COLO829 (cell line): ENCODE measurements around the gene NIP7.
"Not testable (repeated sequence)": the region's sequence is repeated elsewhere in the genome, so short reads cannot be mapped to it uniquely, and the experiment has no call there.

ENCODE experiments used
- DNase-seq: peaks from one replicate; pipeline ENCODE4 v3.0.0; 2012; ENCODE audit warnings: low spot score

NIP7 gene

DNA sequence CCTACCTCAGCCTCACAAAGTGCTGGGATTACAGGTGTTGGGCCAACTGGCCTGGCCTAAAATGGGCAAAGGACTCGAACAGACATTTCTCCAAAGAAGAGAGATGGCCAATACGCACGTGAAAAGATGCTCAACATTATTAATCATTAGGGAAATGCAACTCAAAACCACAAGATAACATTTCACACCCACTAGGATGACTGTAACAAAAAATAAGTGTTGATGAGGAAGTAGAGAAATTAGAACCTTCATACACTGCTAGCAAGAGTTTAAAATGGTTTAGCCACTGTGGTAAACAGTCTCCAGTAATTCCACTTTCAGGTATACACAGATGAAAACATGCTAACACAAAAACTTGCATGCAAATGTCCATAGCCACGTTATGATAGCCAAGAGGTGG lies 6.4 kb downstream of the NIP7 start:
- no peak for DNase-seq

DNA sequence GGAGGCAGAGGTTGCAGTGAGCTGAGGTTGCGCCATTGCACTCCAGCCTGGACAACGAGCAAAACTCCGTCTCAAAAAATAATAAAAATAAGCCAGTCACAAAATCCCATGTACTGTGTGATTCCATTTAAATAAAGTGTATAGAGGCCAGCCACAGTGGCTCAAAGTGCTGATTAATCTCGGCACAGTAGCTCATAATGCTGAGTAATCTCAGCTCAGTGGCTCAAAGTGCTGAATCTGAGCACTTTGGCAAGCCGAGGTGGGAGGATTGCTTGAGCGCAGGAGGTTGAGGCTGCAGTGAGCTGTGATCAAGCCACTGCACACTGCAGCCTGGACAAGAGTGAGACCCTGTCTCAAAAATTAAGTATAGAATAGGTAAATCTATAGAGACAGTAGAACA lies 7.1 kb downstream of the NIP7 start:
- DNase-seq, result no peak

DNA sequence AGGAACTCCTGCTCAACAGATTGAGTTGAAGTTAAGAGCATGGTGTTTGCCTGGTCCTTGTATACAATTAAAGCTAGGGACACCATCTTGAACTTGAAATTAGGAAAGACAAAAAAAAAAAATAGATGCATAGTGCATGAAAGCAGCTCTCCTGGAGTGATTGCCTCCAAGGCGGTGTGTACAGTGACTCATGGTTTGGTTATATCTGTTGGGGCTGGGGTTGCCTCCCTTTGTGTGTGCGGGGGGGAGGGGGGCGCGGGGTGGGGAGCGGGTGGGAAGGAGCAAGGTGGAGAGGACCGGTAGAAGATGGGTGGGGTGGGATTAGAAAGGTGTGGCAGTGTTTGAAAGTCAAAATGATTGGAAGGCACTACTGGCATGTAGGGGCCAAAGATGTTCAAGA lies 8.7 kb downstream of the NIP7 start:
- DNase-seq, result no peak

DNA sequence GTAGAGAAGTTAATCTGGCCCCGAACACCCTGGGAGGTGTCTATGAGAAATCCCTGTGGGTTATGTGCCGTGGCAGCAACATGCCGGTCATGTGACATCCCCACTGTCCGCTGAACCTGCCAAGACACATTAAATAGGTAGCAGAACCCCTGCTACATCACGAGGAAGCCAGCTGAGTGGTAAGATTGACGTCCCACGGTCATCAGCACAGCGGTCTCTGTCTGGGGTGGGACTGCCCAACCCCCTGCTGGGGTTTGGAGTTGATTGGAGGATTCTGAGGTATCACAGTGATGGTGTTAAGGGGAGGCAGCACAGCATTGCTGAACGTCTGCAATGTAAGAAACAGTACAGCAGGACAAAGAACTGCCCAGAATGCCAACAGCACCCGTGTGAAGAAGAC lies 10.0 kb downstream of the NIP7 start:
- no peak for DNase-seq

DNA sequence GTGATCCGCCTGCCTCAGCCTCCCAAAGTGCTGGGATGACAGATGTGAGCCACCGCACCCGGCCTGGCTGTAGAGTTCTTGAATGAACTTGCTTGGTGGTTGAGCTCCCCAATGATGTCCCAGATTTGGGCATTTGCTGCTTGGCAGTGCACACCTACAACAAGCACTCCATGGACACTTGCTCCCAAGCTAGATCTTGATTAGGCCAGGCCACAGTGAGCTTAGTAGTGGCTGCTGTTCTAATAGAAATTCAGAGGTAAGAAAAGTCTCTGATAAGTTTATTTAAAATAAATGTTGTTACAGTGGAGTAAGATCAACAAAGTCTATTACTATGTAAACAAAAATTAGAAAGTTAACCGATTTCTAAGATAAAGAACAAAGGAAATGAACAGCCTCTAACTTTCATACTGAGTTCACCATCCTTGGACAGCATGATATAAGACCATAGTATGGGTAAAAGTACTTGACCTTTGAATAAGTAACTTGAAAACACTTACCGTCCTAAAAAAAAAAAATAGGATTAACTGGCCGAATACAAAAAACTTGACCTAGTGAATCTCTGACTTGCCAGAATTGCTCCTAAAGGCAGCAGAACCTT lies 11.1 kb downstream of the NIP7 start:
- DNase-seq, result no peak

DNA sequence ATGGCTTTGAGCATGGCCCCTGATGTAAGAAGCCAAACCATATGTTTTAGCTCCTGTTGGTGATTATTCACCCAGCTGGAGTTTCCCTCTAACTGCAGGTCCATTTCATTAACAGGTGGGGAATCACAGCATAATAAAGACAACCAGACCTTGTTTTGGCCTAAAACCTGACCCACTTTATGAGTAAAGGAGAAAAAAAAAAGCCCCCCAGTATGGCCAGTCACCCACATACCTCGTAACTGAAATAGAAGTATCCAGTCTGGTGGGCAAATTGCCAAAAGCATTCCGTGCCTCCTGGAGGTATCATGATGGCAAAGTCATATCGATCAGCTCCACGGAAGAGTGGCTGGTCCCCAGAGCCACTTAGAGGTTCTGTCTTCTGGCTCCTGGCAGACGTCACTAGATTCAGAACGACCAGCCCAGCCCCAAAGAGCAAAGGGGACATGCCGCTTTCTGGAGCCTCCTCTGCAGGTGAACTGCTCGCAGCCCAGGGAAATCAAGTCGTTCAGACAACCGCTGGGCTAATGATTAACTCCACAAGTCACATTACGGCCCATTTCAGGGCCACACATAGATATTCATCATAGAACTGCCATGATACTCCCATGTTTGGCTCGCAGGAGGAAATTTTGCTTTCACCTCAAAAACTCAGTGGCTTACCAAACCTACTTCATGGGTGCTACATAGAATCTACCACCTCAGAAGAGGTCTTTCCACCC lies 11.9 kb downstream of the NIP7 start, which contains the start of gene TMED6:
TMED6 (minus strand) TSS at position 478 of the 719 bp plus-strand sequence; CDS start at position 445, 33 bp downstream.
- no peak for DNase-seq

DNA sequence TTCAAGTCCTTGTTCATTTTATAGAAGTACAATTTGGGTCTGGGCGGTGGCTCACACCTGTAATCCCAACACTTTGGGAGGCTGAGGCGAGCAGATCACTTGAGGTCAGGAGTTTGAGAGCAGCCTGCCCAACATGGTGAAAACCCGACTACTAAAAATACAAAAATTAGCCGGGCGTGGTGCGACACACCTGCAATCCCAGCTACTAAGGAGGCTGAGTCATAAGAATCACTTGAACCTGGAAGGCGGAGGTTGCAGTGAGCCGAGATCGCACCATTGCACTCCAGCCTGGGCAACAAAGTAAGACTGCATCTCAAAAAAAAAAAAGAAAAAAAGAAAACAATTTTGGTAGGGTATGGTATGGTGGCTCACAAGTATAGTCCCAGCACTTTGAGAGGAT lies 20.5 kb downstream of the NIP7 start:
- not testable (repeated sequence) for DNase-seq

DNA sequence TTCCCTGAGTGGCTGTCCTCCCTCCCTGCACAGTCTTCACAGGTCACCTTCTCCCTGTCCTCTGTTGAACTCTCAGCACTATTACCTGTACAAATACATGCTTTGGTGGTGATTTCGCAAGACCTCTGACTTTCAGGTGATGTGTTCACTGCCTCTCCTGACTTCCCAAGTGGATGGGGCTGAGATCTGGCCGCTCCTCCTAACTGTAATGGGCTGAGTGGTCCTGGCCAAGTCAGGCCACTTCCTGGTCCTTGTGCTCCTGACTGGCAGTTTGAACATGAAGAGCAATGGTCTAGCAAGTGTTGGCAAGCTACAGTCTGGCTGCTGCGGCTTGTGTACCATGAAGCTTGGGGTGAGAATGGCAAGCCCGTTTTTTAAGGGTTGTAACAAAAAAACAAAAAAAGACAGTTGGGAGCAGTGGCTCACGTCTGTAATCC lies 23.7 kb downstream of the NIP7 start:
- DNase-seq, result no peak

DNA sequence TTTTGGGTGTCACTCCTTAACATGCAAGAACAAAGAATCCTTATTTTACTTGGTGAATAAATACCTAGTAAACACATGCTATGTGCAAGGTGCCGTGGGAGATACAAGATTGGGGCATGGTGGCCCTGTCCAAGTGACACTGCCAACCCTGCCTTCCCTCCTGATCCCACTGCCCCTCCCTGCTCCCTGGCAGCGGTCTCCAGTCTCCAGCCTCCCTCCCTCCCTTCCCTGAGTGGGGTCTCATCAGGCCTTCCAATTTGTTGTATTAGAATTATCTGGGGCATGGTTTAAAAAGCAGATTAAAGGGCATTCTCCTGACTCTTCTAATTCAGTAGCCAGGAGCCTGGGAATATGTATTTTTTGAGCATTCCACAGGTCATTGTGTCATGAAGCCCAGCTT lies 24.5 kb downstream of the NIP7 start:
- no peak for DNase-seq

DNA sequence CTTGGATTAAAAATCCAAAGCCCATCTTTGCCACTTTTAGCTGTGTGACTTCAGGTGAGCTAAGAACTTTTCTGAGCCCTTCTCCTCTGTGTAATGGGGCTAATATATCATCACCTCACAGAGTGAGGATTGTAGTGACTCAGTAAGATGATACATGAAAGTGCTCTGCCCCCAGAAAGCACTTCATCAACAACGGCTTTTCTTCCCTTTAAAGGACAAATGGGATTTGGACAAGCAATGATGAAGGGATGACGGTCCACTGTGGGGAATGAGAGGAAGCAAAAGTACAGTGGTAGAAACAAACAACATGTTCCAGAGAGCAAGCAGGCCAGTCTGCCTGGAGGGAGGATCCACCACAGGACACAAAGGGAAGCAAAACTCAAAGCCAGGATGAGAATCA lies 26.3 kb downstream of the NIP7 start:
- DNase-seq, result no peak

DNA sequence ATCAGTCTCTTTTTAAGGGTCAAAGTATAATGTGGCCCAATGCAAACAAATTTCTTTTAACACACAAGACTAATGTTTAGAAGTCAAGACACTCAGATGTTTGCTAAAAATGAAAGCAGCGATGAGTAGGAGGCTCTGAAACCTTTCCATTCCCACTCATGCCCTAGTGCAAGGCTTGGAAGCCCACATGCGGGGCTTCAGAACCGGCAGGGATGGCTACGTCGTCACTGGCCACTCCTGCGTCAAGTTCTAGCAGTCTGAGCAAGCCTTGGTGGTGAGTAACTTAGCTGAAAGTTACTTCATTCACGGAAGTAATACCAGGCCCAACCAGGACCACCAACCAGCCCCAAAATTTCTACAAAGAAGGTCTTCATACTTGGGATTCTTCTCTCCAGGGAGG lies 26.9 kb downstream of the NIP7 start:
- DNase-seq, result no peak

DNA sequence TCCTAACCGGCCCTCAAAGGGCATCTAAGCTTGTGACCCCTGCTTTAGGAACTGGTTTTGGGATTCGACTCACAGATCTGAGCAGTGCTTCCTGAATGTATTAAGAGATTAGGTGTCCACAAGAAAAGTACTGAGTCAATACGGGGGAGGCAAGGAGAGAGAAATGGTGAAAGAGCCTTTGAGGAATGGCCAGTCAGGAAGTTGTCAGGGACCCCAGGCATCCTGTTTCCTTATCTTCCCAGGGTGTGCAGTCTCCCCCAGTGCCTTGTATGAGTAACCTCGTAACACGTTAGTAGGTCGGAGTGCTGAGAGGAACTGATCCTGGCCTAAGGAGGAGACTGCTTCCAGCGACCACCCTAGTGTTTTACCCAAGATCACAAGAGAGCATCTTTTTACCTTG lies 28.4 kb downstream of the NIP7 start:
- DNase-seq, result no peak

DNA sequence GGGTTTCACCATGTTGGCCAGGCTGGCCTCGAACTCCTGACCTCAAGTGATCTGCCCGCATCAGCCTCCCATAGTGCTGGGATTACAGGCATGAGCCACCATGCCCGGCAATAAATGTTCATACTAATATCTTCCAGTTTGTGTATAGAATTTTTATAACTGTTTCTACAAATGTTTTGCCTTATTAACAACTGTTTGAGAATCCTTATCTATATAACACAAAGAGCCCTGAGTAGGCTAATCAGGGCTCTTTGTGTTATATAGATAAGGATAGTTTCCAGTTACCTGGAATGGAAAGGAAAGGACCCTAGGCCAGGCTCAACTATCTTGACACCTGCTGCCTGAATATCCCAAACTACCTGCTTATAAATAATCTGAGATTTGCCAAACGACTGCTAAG lies 29.3 kb downstream of the NIP7 start:
- no peak for DNase-seq

DNA sequence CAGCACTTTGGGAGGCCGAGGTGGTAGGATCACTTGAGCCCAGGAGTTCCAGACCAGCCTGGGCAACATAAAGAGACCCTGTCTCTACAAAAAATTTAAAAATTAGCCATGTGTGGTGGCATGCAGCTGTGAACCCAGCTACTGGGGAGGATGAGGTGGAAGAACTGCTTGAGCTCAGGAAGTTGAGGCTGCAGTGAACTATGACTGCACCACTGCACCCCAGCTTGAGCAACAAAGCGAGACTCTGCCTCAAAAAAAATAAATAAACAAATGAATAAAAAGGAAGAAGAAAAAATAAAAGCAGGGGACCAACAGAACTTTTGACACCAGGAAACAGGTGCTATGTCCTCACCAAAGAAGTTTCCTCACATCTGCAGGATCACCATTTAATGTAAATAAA lies 32.0 kb downstream of the NIP7 start:
- DNase-seq, result no peak

DNA sequence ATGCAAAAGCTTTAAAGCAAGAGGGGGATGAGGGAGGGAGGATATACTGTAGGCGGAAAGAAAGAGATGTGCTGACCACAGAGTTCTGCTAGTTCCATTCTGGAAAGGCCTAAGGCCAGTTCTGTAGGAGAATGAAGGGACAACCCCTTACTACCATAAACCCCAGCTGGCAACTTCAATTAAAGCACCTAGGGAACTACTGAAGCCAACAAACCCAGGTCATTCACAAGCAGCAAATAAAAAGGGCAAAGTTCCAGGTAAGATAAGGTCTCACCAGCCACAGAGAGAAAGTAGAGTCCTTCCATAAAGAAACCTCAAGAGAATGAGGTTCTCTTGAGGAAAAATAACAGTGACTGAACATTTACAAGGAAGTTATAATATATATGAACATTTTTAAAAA lies 33.4 kb downstream of the NIP7 start:
- DNase-seq, result no peak

DNA sequence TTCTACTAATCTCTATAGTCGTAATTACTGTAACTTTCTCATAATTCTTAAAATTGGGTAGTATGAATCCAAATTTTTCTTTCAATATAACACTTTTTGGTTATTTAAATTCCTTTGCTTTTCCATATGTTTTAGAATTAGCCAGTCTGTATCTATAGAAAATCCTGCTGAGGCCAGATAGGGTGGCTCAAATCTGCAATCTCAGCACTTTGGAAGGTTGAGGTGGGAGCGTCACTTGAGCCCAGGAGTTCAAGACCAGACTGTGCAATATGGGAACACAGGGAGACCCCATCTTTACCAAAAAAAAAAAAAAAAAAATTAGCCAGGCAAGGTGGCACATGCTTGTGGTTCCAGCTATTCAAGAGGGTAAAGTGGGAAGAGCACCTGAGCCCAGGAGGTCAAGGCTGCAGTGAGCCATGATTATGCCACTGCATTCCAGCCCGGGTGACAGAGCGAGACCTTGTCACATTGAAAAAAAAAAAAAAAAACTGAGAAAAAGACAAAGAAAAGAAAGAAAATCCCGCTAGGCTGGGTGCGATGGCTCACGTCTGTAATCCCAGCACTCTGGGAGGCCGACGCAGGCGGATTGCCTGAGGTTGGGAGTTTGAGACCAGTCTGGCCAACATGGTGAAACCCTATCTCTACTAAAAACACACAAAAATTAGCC lies 37.0 kb downstream of the NIP7 start:
- DNase-seq, result no peak

DNA sequence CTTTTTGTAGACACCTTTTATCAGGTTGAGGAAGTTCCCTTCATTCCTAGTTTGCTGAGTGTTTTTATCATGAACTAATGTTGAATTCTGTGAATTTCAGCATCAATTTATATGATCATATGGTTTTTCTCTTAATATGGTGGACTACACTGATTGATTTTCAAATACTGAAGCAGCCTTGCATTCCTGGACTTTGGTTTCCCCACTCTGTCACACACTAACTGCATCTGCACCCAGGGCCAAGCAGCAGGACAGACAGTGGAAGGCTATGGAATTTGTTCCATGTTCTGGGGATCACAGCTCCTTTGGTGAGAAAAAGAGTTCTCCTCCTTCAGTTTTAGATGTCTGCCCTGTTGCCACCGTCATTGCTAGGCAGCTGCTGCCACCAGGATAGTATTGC lies 38.5 kb downstream of the NIP7 start:
- no peak for DNase-seq

DNA sequence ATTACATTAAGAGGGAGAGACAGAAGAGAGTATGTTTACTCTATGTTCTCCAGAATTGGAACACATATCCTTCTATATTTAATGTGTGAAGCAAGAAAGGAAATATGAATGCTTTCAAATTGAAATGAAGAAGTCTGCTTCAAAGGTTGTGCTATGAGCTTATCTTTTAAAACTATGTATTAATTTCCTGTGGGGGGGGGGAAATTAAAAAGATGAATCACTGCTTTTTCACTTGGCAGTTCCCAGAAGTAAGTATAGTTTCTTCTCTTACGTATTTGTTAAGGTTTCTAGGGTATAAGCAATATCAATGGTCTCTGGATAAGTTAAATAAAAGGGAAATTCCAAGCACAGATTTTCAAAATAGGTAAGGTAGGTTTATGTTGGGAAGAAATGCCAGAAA lies 39.2 kb downstream of the NIP7 start:
- DNase-seq, result no peak

DNA sequence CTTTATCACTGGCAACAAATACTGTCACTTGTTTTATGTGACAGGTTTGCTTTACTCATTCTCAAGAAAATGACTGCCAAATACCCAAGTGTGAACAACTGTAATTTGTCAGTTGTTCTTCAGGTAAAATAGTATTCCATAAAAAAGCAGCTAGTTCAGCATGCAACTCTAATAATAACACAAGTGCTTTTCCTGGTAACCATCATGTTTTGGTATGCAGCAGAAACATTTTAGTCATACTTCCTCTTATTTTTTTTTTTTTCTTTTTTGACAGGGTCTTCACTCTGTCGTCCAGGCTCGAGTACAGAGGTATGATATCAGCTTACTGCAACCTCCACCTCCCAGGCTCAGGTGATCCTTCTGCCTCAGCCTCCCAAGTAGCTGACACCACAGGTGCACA lies 41.7 kb downstream of the NIP7 start:
- no peak for DNase-seq

DNA sequence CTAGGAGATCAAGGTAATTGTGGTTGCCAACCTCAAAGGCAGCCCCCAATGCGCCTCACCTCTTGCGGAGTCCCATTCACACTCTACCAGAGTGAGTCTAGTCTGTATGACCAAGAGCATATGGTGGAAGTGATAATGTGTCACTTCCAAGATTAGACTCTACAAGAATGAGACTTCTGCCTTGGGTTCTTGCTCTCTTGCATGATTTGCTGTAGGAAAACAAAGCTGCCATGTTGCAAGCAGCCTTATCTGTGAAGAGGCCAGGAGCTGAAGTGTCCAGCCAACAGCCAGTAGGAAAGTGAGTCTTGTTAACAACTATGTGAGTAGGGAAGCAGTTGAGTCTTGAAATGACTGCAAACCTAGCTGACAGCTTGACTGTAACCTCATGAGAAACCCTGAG lies 42.8 kb downstream of the NIP7 start:
- no peak for DNase-seq

DNA sequence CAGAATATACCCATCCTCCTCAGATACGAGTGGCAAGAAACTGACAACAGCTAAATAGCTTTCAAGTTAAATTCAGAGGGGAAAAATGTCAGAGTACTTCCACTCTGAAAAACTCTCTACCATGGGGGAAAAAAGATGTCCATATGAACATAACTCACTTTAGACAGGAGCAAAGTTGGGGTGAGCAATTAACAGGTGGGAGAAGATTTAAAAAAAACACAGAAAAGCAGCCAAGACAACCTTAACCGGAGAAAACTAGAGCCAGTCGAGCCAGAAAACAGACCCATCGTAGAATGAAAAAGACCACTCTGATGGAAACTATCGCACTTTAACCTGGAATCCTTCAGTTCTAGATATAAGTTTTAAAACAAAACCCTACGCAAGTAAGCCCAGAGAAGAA lies 45.4 kb downstream of the NIP7 start:
- DNase-seq, result no peak

DNA sequence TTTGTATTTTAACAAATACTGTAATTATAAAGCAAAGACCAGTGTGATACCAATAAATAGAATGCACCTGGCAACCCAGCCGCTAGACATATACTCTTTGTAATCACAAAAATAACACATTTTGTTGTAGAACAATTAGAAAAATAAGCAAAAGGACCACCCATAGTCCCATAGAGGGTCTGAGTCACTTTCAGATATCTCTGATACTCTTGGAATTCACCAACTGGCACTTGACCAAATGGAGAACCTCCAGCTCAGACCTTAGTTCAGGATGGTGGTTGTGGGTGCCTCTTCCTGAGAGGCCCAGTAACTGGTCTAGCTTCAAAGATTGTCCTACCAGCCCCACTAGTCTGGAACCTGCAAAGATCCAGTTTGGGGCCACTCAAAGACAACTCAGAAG lies 47.0 kb downstream of the NIP7 start:
- DNase-seq, result no peak
